ENCODE measurements around the gene NLRP8.
"Not testable (repeated sequence)": the region's sequence is repeated elsewhere in the genome, so short reads cannot be mapped to it uniquely, and the experiment has no call there.

The NLRP8 gene

DNA sequence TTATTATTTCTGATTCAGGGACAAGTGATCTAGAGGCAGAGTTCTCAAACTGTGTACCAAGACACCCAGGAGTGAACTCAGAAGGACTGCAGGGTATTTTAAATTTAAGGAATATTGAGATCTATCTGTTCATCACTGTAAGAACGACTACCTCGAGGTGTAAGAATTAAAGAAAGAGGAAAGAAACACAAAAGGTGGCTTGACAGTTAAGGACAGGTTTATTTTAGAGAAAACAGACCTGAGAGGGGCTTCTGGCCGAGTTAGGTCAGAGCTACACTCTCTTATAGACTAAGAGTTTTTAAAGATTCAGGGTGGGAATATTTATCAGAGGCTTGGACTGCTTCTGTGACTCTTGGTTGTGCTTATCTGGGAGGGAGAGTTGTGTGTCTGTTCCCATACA lies 26.4 kb downstream of the NLRP8 start:
- no peak for DNase-seq (ENCODE audit: low spot score)

DNA sequence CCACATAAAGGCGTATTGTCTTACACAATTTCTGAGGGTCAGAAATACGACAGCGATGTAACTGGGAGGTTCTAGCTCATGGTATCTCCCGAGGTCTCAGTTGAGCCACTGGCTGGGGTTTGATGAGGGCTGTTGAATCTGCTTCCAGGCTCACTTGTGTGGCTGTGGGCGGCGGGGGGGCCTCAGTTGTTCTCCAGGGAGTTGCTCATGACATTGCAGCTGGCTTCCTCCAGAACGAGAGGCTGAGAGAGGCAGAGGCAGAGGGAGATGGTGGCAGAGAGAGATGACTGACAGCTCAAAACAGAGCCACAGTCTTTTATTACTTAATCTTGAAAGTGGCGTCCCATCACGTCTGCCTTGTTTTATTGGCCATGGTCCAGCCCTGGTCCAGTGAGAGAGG lies 32.8 kb downstream of the NLRP8 start:
- no peak for DNase-seq (ENCODE audit: low spot score)

DNA sequence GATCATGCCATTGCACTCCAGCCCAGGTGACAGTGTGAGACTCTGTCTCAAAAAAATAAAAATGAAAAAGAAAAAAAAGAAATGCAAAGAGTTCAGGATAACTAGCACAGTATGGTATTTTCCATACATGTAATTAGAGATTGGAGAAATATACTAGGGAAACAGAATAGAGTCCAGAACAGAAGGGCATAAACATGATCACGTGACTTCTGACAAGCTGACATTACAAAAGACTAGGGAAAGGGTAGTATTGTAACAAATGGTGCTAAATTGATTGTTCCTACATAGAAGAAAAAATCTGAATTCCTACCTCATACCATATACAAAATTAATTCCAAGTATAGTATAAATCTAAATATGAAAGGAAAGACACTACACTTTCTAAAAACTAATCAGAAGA lies 37.6 kb downstream of the NLRP8 start:
- DNase-seq (ENCODE audit: low spot score), result no peak

DNA sequence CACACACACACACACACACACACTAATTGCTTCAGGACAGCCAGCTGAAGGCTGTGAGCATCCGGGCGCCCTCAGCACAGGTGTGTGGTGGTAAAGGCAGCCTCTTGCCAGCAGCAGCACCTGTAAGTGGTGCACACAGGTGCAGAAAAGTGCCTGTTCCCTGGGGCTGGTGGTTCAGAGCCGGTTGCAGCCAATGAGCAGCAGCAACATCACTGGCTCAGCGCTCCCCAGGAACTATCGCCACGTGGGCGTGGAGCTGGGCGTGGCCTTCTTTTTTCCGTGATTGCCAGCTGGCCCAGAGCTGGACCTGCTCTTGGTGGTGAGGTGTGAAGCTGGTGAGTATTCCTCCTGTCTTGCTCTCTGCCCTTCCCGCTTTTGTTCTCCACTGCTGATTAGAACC lies 38.9 kb downstream of the NLRP8 start, which contains the start of gene NLRP5:
Gene NLRP5 (plus strand): TSS at position 289 of the 400 bp plus-strand sequence.
- no peak for DNase-seq (ENCODE audit: low spot score)

DNA sequence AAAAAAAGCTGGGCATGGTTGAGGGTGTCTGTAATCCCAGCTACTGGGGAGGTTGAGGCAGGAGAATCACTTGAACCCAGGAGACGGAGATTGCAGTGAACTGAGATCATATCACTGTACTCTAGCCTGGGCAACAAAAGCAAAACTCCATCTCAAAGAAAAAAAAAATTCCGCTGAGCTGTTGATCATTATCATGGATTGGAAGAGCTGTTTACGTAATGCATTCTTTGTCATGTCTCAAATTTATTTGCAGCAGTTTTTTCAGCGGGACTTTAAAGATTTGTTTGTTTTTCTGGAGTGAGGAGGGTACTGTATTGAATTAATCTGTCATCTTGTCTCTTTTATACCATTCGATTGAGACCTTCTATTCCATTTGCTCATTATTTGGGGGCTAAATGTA lies 43.2 kb downstream of the NLRP8 start:
- DNase-seq (ENCODE audit: low spot score), result no peak

DNA sequence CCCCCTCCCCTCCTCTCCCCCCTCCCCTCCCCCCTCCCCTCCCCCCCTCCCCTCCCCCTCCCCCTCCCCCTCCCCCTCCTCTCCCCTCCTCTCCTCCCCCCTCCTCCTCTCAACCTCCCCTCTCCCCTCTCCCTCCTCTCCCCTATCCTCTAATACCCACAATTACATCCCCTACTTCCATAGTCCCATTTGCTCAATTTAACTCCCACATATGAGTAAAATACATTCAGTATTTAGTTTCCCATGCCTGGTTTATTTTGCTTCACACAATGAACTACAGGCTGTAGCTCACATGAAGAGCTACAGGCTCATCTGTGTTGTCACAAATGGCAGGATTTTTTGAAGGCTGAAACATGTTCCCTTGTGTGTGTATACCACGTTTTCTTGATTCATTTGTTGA lies 45.9 kb downstream of the NLRP8 start:
- DNase-seq (ENCODE audit: low spot score), result no peak

DNA sequence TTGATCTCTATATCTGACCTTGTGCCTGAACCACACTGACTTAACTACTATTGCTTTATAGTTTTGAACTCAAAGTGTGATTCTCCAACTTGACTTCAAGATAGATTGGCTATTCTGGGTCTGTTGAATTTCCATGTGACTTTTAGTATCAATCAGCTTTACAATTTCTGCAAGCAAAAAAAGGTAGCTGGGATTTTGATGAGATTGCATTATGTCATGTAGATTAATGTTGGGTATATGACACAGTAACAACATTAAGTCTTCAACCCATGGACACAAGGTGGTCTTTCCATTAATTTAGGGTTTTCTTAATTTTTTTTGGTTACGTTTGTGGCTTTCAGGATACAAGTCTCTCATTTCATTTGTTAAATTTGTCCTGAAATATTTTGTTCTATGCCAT lies 67.1 kb downstream of the NLRP8 start:
- no peak for DNase-seq (ENCODE audit: low spot score)

DNA sequence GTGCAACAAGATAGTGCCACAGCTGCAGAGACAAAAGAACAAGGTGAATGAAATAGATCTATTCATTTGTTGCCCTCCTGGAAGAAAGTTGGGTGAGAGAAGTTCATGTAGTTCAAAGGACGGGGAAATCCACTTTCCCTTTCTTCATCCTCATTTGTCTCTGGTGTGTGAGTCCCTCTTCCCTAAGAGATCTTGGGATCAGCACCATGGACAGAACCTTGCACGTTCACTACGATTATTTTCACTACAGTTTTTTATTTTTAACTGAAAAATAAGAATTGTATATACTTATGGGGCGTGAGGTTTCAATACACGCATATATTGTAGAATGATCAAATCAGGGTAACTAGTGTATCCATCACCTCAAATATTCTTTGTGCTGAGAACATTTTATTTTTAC lies 68.1 kb downstream of the NLRP8 start:
- no peak for DNase-seq (ENCODE audit: low spot score)

DNA sequence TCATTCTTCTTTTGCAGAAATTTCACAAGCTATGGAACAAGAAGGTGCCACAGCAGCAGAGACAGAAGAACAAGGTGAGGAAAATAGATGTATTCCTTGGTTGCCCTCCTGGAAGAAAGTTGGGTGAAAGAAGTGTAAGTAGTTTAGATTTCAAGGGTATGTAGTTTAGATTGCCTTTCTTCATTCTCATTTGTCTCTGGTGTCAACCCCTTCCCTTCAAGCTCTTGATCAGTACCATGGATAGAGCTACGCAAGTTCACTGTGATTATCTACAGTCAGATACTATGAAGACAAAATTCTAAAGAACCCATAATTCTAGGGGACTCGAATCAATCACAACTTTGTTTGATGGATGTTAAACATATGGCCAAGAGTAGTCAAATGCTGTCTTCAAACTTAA lies 71.7 kb downstream of the NLRP8 start:
- not testable (repeated sequence) for DNase-seq (ENCODE audit: low spot score)

DNA sequence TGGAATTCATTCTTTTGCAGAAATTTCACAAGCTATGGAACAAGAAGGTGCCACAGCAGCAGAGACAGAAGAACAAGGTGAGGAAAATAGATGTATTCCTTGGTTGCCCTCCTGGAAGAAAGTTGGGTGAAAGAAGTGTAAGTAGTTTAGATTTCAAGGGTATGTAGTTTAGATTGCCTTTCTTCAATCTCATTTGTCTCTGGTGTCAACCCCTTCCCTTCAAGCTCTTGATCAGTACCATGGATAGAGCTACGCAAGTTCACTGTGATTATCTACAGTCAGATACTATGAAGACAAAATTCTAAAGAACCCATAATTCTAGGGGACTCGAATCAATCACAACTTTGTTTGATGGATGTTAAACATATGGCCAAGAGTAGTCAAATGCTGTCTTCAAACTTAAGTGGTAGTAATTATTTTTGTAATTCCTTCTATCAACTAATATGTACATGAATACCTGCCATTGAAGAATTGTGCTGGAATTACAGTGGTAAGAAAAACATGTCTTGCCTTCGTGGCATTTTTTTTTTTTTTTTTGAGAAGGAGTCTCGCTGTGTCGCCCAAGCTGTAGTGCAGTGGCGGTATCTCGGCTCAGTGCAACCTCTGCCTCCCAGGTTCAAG lies 72.8 kb downstream of the NLRP8 start:
- not testable (repeated sequence) for DNase-seq (ENCODE audit: low spot score)

DNA sequence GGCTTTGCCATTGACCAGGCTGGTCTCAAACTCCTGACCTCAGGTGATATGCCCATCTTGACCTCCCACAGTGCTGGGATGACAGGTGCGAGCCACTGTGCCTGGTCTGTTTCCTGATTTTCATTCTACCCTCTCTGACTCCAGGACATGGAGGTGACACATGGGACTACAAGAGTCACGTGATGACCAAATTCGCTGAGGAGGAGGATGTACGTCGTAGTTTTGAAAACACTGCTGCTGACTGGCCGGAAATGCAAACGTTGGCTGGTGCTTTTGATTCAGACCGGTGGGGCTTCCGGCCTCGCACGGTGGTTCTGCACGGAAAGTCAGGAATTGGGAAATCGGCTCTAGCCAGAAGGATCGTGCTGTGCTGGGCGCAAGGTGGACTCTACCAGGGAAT lies 79.1 kb downstream of the NLRP8 start:
- DNase-seq (ENCODE audit: low spot score), result no peak

All from hematopoietic multipotent progenitor cell treated with erythropoietin and hydrocortisone succinate and interleukin-3 and kit ligand, for 15 days (in vitro differentiated cells).